ENCODE measurements around the gene NCR1.
"Not testable (repeated sequence)": the region's sequence is repeated elsewhere in the genome, so short reads cannot be mapped to it uniquely, and the experiment has no call there.

The NCR1 gene

GRCh38 chr19:54907899-54908298, 2.0 kb downstream of the NCR1 start:
- not testable (repeated sequence) for DNase-seq (ENCODE audit: low read depth in 2 of 2)

- no peak for DNase-seq (ENCODE audit: low read depth in 2 of 2)
These were observed 10.9 kb downstream of the NCR1 start for GRCh38 chr19:54916822-54917221.

GRCh38 chr19:54918499-54918898, 12.6 kb downstream of the NCR1 start:
- no peak for DNase-seq (ENCODE audit: low read depth in 2 of 2)

GRCh38 chr19:54919646-54920563, 14.0 kb downstream of the NCR1 start:
- DNase-seq (ENCODE audit: low read depth in 2 of 2), result not testable (repeated sequence)

- DNase-seq (ENCODE audit: low read depth in 2 of 2), result no peak
These were observed 15.1 kb downstream of the NCR1 start for GRCh38 chr19:54921082-54921481.

GRCh38 chr19:54923276-54923675, 17.3 kb downstream of the NCR1 start:
- no peak for DNase-seq (ENCODE audit: low read depth in 2 of 2)

- no peak for DNase-seq (ENCODE audit: low read depth in 2 of 2)
These were observed 22.4 kb downstream of the NCR1 start for GRCh38 chr19:54928299-54928698.

GRCh38 chr19:54937926-54938325, 32.0 kb downstream of the NCR1 start:
- no peak for DNase-seq (ENCODE audit: low read depth in 2 of 2)

GRCh38 chr19:54938906-54939305, 33.0 kb downstream of the NCR1 start:
- DNase-seq (ENCODE audit: low read depth in 2 of 2), result no peak

- not testable (repeated sequence) for DNase-seq (ENCODE audit: low read depth in 2 of 2)
These were observed 33.6 kb downstream of the NCR1 start for GRCh38 chr19:54939538-54939937.

GRCh38 chr19:54943772-54944361, 37.9 kb downstream of the NCR1 start:
- not testable (repeated sequence) for DNase-seq (ENCODE audit: low read depth in 2 of 2)

GRCh38 chr19:54947381-54947780, 41.4 kb downstream of the NCR1 start, which contains the start of gene NLRP7:
TSS of gene NLRP7 (minus strand) at chr19:54947530.
- no peak for DNase-seq (ENCODE audit: low read depth in 2 of 2)

GRCh38 chr19:54949412-54949811, 43.5 kb downstream of the NCR1 start:
- DNase-seq (ENCODE audit: low read depth in 2 of 2), result no peak

- not testable (repeated sequence) for DNase-seq (ENCODE audit: low read depth in 2 of 2)
These were observed 44.6 kb downstream of the NCR1 start for GRCh38 chr19:54950580-54950979.

GRCh38 chr19:54952591-54953344, 46.8 kb downstream of the NCR1 start:
- no peak for DNase-seq (ENCODE audit: low read depth in 2 of 2)

- DNase-seq (ENCODE audit: low read depth in 2 of 2), result not testable (repeated sequence)
These were observed 47.4 kb downstream of the NCR1 start for GRCh38 chr19:54953345-54953713.

GRCh38 chr19:54955376-54955775, 49.4 kb downstream of the NCR1 start:
- no peak for DNase-seq (ENCODE audit: low read depth in 2 of 2)

- no peak for DNase-seq (ENCODE audit: low read depth in 2 of 2)
These were observed 53.9 kb downstream of the NCR1 start for GRCh38 chr19:54959840-54960239.

All from stimulated activated CD4-positive, alpha-beta T cell treated with anti-CD3 and anti-CD28 coated beads, Interleukin-15, amount 100 ng/mL, for 48 hours (primary cell).